Peyer's patch (tissue), 4 donors: Measurements from ENCODE around the gene LRRC75A.

Experiments used
- POLR2A ChIP-seq, 2 donors: fragments of 450-650 bp; IDR thresholded peaks; one replicate each; pipeline ENCODE4 v1.5.1; 2017; ENCODE audit warnings: antibody characterized with exemption in 2 of 2, mild to moderate bottlenecking in 2 of 2, moderate library complexity in 2 of 2
- TF ChIP-seq, protein P1 (sequence below), 6 experiments: fragments of 450-650 bp in 4 of 6; fragments of 200-600 bp in 2 of 6; sonication (generic) in 1 of 6; IDR thresholded peaks; one replicate each; pipeline ENCODE4 v1.5.1; 2017 to 2019; ENCODE audit warnings: antibody characterized with exemption in 6 of 6, mild to moderate bottlenecking in 3 of 6, moderate library complexity in 1 of 6

DNA sequence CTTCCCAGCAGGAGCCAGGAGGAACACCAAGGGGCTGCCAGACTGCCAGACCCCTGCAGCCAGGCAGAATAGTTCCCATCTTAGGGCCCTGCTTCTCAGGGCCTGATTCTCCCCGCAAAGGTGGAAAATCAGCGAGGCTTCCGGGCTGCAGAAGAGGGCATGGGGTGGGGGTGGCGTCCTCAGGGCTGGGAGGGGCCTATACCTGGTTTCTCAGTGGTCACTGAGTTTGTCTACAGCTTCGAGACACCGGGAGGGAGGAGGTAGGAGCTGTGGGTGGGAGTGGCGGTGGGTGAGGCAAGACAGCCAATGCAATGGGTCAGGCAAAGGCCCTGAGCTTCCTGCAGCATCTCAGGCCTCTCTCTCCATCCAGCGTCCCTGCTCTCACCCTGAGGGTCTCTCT is 14.3 kb downstream of the LRRC75A start:
- TF ChIP-seq, protein P1, sequence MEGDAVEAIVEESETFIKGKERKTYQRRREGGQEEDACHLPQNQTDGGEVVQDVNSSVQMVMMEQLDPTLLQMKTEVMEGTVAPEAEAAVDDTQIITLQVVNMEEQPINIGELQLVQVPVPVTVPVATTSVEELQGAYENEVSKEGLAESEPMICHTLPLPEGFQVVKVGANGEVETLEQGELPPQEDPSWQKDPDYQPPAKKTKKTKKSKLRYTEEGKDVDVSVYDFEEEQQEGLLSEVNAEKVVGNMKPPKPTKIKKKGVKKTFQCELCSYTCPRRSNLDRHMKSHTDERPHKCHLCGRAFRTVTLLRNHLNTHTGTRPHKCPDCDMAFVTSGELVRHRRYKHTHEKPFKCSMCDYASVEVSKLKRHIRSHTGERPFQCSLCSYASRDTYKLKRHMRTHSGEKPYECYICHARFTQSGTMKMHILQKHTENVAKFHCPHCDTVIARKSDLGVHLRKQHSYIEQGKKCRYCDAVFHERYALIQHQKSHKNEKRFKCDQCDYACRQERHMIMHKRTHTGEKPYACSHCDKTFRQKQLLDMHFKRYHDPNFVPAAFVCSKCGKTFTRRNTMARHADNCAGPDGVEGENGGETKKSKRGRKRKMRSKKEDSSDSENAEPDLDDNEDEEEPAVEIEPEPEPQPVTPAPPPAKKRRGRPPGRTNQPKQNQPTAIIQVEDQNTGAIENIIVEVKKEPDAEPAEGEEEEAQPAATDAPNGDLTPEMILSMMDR (IDR thresholded peaks at IDR 0.05), result no peak
- TF ChIP-seq POLR2A (IDR thresholded peaks at IDR 0.05), result no peak
